Suprapubic skin (tissue), 4 donors: Measurements from ENCODE around the gene FLOT1. TPM values are rescaled to one million over a fixed set of nuclear protein-coding genes. Genes with fewer than 3 reads are reported as not detected.

Experiments
- DNase-seq, 2 donors: peaks; one replicate each; pipeline ENCODE4 v3.0.0-alpha.2; 2019; ENCODE audit warnings: low spot score in 2 of 2
- H3K27ac ChIP-seq: fragments of 200-600 bp; sonication (generic); one replicate; pipeline ENCODE4 v1.5.1; 2019
- H3K27me3 ChIP-seq: fragments of 200-600 bp; sonication (generic); one replicate; pipeline ENCODE4 v1.5.1; 2019
- H3K36me3 ChIP-seq: fragments of 200-600 bp; sonication (generic); one replicate; pipeline ENCODE4 v1.5.1; 2019
- H3K4me1 ChIP-seq: fragments of 200-600 bp; sonication (generic); one replicate; pipeline ENCODE4 v1.5.1; 2019
- H3K4me3 ChIP-seq: fragments of 200-600 bp; sonication (generic); one replicate; pipeline ENCODE4 v1.5.1; 2019; ENCODE audit warnings: mild to moderate bottlenecking
- H3K9me3 ChIP-seq: fragments of 200-600 bp; sonication (generic); one replicate; pipeline ENCODE4 v1.5.1; 2019
- EP300 ChIP-seq: sonication (generic); formaldehyde crosslinking; IDR thresholded peaks from one replicate; pipeline ENCODE4 v1.6.1; 2017; ENCODE audit warnings: antibody characterized with exemption
- POLR2A ChIP-seq, 2 donors: fragments of 450-650 bp; IDR thresholded peaks; one replicate each; pipeline ENCODE4 v1.6.1; 2017; ENCODE audit warnings: antibody characterized with exemption in 2 of 2, mild to moderate bottlenecking in 2 of 2, moderate library complexity in 2 of 2
- POLR2AphosphoS5 ChIP-seq, 3 donors: sonication (generic); formaldehyde crosslinking; IDR thresholded peaks; one replicate each; pipeline ENCODE4 v1.6.1; 2017; ENCODE audit warnings: antibody characterized with exemption in 3 of 3
- WGBS: methylation state at CpG from one replicate; pipeline ENCODE4 v1.1.5; 2018; 5-methylcytosine and 5-hydroxymethylcytosine counted together
- total RNA-seq, 4 donors: library from RNA; depleted of rRNA; stranded (reverse); fragments of >200 nt; gene quantifications; one replicate each; pipeline ENCODE4 v1.1.0, GENCODE V29; 2016
- TF ChIP-seq, protein P1 (sequence below), 2 donors: fragments of 200-600 bp in 1 of 2; fragments of 450-650 bp in 1 of 2; sonication (generic) in 1 of 2; IDR thresholded peaks; one replicate each; pipeline ENCODE4 v1.5.1; 2016 to 2019; ENCODE audit warnings: antibody characterized with exemption in 2 of 2, mild to moderate bottlenecking in 1 of 2, moderate library complexity in 1 of 2

Gene FLOT1
- total RNA-seq, 4 donors from 2014 or later: 28.4 to 60.8 (median 45.5) TPM

DNA sequence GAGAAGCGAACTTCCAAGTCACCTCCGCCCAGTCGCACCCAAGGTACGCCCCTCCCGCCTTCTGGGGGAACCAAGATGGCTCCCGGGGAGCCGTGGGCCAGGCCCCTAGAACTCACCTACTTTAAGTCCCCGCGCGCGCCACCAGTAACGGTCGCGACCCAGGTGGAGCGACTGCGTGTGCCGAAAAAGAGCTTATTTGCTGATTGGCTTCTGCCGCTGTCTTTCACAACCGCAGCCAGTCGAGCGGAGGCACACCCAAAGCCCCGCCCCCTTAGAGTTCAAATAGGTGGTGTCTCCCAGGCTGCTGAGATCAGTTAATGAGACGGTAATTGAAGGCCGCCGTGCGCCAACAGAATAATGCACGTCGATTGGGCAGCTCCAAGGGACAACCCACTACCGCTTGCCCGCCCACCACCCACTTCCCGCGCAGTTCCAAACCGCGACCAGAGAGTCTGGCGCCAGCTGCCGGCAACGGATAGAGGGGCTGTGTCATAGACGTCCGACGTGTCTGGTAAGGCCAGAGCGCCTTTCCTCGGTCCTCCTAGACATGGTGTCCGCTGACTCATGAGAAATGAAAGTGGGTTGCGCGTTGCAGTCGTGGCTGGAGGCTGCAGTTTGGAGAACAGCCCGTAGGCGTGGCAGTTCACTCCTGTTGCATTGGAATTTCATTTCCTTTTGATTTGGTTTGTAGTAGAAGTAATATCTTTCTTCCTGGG is 25.2 kb downstream of the FLOT1 start, which contains the start of gene MDC1:
TSS of gene MDC1 (minus strand) at position 153 of the 716 bp plus-strand sequence. CDS start 2,106 bp downstream, outside the sequence.
- H3K27me3 ChIP-seq: no peaks in the 10 kb centered on the region
- TF ChIP-seq POLR2AphosphoS5 (IDR thresholded peaks at IDR 0.05) (peak; percentile 7 to 99 (median 95)), POLR2A (IDR thresholded peaks at IDR 0.05) (peak in 1 of 2 donors; percentile 38), EP300 (no peak)
- TF ChIP-seq, protein P1, sequence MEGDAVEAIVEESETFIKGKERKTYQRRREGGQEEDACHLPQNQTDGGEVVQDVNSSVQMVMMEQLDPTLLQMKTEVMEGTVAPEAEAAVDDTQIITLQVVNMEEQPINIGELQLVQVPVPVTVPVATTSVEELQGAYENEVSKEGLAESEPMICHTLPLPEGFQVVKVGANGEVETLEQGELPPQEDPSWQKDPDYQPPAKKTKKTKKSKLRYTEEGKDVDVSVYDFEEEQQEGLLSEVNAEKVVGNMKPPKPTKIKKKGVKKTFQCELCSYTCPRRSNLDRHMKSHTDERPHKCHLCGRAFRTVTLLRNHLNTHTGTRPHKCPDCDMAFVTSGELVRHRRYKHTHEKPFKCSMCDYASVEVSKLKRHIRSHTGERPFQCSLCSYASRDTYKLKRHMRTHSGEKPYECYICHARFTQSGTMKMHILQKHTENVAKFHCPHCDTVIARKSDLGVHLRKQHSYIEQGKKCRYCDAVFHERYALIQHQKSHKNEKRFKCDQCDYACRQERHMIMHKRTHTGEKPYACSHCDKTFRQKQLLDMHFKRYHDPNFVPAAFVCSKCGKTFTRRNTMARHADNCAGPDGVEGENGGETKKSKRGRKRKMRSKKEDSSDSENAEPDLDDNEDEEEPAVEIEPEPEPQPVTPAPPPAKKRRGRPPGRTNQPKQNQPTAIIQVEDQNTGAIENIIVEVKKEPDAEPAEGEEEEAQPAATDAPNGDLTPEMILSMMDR (IDR thresholded peaks at IDR 0.05): peak; percentile 36 to 39
- peak within 1 kb of the TSS; percentile 69 for H3K4me3 ChIP-seq
- no peaks in the 10 kb centered on the region for H3K9me3 ChIP-seq
- H3K36me3 ChIP-seq: peaks cover 24% of the 10 kb centered on the region
- H3K4me1 ChIP-seq: peaks cover 40% of the 10 kb centered on the region
- WGBS: 0% methylated on average over 33 of the region's 48 CpGs
- peak; percentile 100 for DNase-seq
- peak within 1 kb of the TSS; percentile 89 for H3K27ac ChIP-seq

DNA sequence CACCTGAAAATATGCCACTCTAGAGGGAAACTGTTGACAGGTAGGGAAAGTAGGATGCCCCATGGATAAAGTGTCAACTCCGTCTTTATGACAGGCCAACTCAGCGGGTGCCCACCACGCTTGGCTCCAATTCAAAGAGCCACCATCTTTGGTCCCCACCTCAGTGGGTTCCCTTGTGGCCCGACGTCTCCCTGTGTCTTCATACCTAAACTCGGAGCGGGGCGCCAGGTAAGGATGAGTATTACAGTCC is 25.7 kb downstream of the FLOT1 start:
- no peak for DNase-seq
- 6% methylated on average over 4 of the region's 8 CpGs for WGBS
- Histone ChIP-seq H3K9me3 (no peaks in the 10 kb centered on the region), H3K36me3 (peaks cover 29% of the 10 kb centered on the region), H3K4me1 (peaks cover 40% of the 10 kb centered on the region), H3K27ac (peak overlapping the region; percentile 89), H3K4me3 (peak overlapping the region; percentile 69), H3K27me3 (no peaks in the 10 kb centered on the region)
- TF ChIP-seq POLR2A (IDR thresholded peaks at IDR 0.05): no peak
- TF ChIP-seq, protein P1 (IDR thresholded peaks at IDR 0.05): no peak
- no peak for TF ChIP-seq POLR2AphosphoS5 (IDR thresholded peaks at IDR 0.05)
- TF ChIP-seq EP300: no peak

DNA sequence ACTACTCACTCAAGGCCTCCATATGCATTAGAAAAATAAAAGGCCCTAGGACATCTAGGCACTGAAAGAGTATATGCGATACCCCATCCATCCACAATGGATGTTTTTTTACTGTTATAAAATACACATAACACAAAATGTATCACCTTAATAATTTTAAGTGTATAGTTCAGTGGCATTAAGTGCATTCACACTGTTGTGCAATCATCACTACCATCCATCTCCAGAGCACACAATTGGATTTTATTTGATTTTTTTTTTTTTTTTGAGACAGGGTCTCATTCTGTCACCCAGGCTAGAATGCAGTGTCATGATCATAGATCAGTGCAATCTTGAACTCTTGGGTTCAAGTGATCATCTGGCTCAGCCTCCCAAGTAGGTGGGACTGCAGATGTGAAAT is 28.2 kb downstream of the FLOT1 start:
- peaks cover 36% of the 10 kb centered on the region for H3K4me1 ChIP-seq
- no peak overlapping the region for H3K27ac ChIP-seq
- H3K9me3 ChIP-seq: no peaks in the 10 kb centered on the region
- peaks cover 49% of the 10 kb centered on the region for H3K36me3 ChIP-seq
- H3K27me3 ChIP-seq: no peaks in the 10 kb centered on the region
- TF ChIP-seq POLR2A (IDR thresholded peaks at IDR 0.05): no peak
- H3K4me3 ChIP-seq: no peak overlapping the region
- DNase-seq: no peak
- WGBS: 94% methylated on average over 1 of the region's 1 CpG

DNA sequence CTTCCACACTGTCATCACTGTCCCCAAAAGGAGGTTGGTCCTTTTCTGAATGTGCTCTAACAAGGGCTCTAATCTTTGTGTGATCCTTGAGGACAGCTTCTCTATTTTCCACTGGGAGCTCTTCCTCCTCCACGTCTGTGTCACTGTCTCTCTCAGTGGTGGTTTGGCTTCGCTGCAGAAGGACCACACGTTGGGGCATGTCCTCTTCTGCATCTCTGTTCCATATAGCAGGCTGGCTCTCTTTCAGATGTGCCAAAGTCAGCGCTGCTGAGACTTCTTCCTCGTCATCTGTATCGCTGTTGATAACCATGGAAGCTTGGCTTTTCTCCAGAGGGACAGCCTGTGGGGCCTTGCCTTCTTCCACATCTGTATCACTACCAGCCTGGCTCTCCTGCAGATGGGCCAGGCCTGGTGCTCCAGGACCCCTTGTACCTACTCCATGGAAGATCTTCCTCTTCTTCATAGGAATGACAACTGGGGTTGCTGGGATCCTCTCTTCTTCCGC is 30.0 kb downstream of the FLOT1 start:
- no peak for DNase-seq
- no peaks in the 10 kb centered on the region for H3K9me3 ChIP-seq
- 60% methylated on average over 7 of the region's 7 CpGs for WGBS
- peaks cover 56% of the 10 kb centered on the region for H3K36me3 ChIP-seq
- H3K27ac ChIP-seq: no peak overlapping the region
- peaks cover 20% of the 10 kb centered on the region for H3K4me1 ChIP-seq
- H3K27me3 ChIP-seq: no peaks in the 10 kb centered on the region
- TF ChIP-seq POLR2AphosphoS5 (IDR thresholded peaks at IDR 0.05): no peak
- TF ChIP-seq EP300: no peak
- TF ChIP-seq POLR2A (IDR thresholded peaks at IDR 0.05): no peak
- TF ChIP-seq, protein P1 (IDR thresholded peaks at IDR 0.05): no peak
- no peak overlapping the region for H3K4me3 ChIP-seq

DNA sequence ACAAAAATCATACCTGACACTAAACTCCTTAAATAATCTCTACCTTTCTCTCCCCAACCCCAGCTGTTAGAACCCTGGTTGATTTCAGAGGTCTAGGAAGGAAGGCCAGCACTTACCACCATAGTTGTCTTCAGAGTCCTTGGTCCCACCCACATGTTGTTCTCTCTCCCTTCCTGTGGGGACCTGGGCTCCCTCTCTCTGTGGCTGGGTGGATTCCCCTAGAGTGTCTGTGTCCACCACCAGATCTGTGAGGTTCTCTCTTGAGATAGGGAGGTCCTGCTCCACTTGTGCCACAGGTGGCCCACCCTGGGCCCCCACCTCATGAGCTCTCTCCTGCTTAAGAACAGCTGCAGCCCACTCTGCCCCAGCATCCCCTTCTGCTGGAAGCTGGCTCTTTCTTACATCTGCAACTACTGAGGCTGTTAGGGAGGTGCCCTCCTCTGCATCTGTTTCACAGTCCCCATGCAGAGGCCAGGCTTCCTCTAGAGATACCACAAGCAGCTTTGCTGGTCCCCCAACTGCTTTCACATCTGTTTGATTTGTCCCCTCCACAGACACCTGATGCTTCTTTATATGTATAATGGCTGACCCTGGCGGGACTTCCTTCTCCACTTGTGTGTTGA is 30.6 kb downstream of the FLOT1 start:
- no peaks in the 10 kb centered on the region for H3K9me3 ChIP-seq
- whole genome bisulfite sequencing: 65% methylated on average over 1 of the region's 1 CpG
- H3K4me3 ChIP-seq: no peak overlapping the region
- peaks cover 62% of the 10 kb centered on the region for H3K36me3 ChIP-seq
- H3K4me1 ChIP-seq: peaks cover 20% of the 10 kb centered on the region
- TF ChIP-seq POLR2A (IDR thresholded peaks at IDR 0.05) (no peak), EP300 (no peak), POLR2AphosphoS5 (IDR thresholded peaks at IDR 0.05) (no peak)
- TF ChIP-seq, protein P1 (IDR thresholded peaks at IDR 0.05): no peak
- no peak overlapping the region for H3K27ac ChIP-seq
- H3K27me3 ChIP-seq: no peaks in the 10 kb centered on the region
- DNase-seq: no peak
